GM19395 (cell line): ENCODE measurements around the gene SH3RF1.

Experiments used
- ATAC-seq: cut with Tn5 transposase; IDR thresholded peaks from one replicate; pipeline ENCODE4 v1.9.1; 2021; ENCODE audit warnings: mild to moderate bottlenecking, moderate library complexity; ENCODE audit not compliant: unreplicated experiment

SH3RF1 gene

GRCh38 chr4:169110633-169111032, 160.1 kb downstream of the SH3RF1 start:
- no peak for ATAC-seq

- no peak for ATAC-seq
These were observed 161.6 kb downstream of the SH3RF1 start for GRCh38 chr4:169109035-169109675.

- no peak for ATAC-seq
These were observed 162.5 kb downstream of the SH3RF1 start for GRCh38 chr4:169108303-169108702.

GRCh38 chr4:169107528-169107927, 163.2 kb downstream of the SH3RF1 start:
- no peak for ATAC-seq

- no peak for ATAC-seq
These were observed 164.0 kb downstream of the SH3RF1 start for GRCh38 chr4:169106696-169107229.

GRCh38 chr4:169105620-169106019, 165.1 kb downstream of the SH3RF1 start:
- no peak for ATAC-seq

- ATAC-seq, result no peak
These were observed 166.8 kb downstream of the SH3RF1 start for GRCh38 chr4:169103966-169104412.

GRCh38 chr4:169102026-169102425, 168.7 kb downstream of the SH3RF1 start:
- no peak for ATAC-seq

- ATAC-seq, result no peak
These were observed 170.1 kb downstream of the SH3RF1 start for GRCh38 chr4:169100670-169101101.

- ATAC-seq, result peak; percentile 56
These were observed 171.0 kb downstream of the SH3RF1 start for GRCh38 chr4:169099771-169100180.

- ATAC-seq, result no peak
These were observed 171.6 kb downstream of the SH3RF1 start for GRCh38 chr4:169098969-169099690.

GRCh38 chr4:169098532-169098931, 172.2 kb downstream of the SH3RF1 start:
- peak; percentile 43 for ATAC-seq

GRCh38 chr4:169098054-169098497, 172.7 kb downstream of the SH3RF1 start:
- ATAC-seq, result peak; percentile 56

GRCh38 chr4:169096221-169096620, 174.5 kb downstream of the SH3RF1 start:
- ATAC-seq, result no peak

- no peak for ATAC-seq
These were observed 176.0 kb downstream of the SH3RF1 start for GRCh38 chr4:169094656-169095231.

- ATAC-seq, result no peak
These were observed 177.8 kb downstream of the SH3RF1 start for GRCh38 chr4:169092889-169093522.

GRCh38 chr4:169090484-169091215, 180.1 kb downstream of the SH3RF1 start:
- ATAC-seq, result no peak

- ATAC-seq, result no peak
These were observed 181.8 kb downstream of the SH3RF1 start for GRCh38 chr4:169089004-169089403.

- ATAC-seq, result no peak
These were observed 185.8 kb downstream of the SH3RF1 start for GRCh38 chr4:169084954-169085353.

- peak; percentile 3 for ATAC-seq
These were observed 189.8 kb downstream of the SH3RF1 start for GRCh38 chr4:169080981-169081380.
